GM10847 (cell line): ENCODE results near the gene ATP5MC2.

Experiments
- POLR2A ChIP-seq: IDR thresholded peaks from 2 replicates; pipeline ENCODE4 v1.6.1; 2011; ENCODE audit not compliant: insufficient read length; ENCODE audit errors: extremely low read depth

ATP5MC2 gene

GRCh38 chr12:53698948-53699677 is 23.2 kb upstream of the ATP5MC2 start:
- TF ChIP-seq POLR2A = no peak

GRCh38 chr12:53696655-53697331 is 20.9 kb upstream of the ATP5MC2 start:
- no peak for TF ChIP-seq POLR2A

- TF ChIP-seq POLR2A = no peak
Measured at GRCh38 chr12:53696285-53696654, 20.4 kb upstream of the ATP5MC2 start.

GRCh38 chr12:53695152-53696145 is 19.6 kb upstream of the ATP5MC2 start:
- TF ChIP-seq POLR2A = no peak

- no peak for TF ChIP-seq POLR2A
Measured at GRCh38 chr12:53694756-53695151, 18.9 kb upstream of the ATP5MC2 start.

- TF ChIP-seq POLR2A = no peak
Measured at GRCh38 chr12:53688134-53688533, 12.3 kb upstream of the ATP5MC2 start.

- TF ChIP-seq POLR2A = no peak
Measured at GRCh38 chr12:53686436-53686835, 10.6 kb upstream of the ATP5MC2 start.

- TF ChIP-seq POLR2A = no peak
Measured at GRCh38 chr12:53684654-53685220, 8.9 kb upstream of the ATP5MC2 start.

GRCh38 chr12:53683983-53684382 is 8.1 kb upstream of the ATP5MC2 start:
- no peak for TF ChIP-seq POLR2A

GRCh38 chr12:53683494-53683893 is 7.6 kb upstream of the ATP5MC2 start:
- no peak for TF ChIP-seq POLR2A

- TF ChIP-seq POLR2A = no peak
Measured at GRCh38 chr12:53677800-53678148, 1.9 kb upstream of the ATP5MC2 start.

GRCh38 chr12:53677016-53677799 is 1.3 kb upstream of the ATP5MC2 start:
- no peak for TF ChIP-seq POLR2A

- TF ChIP-seq POLR2A = no peak
Measured at GRCh38 chr12:53676656-53677015, 753 bp upstream of the ATP5MC2 start.

- no peak for TF ChIP-seq POLR2A
Measured at GRCh38 chr12:53674977-53675700, 744 bp downstream of the ATP5MC2 start.

- TF ChIP-seq POLR2A = no peak
Measured at GRCh38 chr12:53670971-53671370, 4.9 kb downstream of the ATP5MC2 start.

- TF ChIP-seq POLR2A = no peak
Measured at GRCh38 chr12:53670308-53670707, 5.6 kb downstream of the ATP5MC2 start.
